HepG2 (cell line): ENCODE results near the gene KIF1B. TPM values are rescaled to one million over a fixed set of nuclear protein-coding genes. Genes with fewer than 3 reads are reported as not detected.

Experiments used
- ATAC-seq: fragments of 200-7000 bp; cut with Tn5 transposase; 3 replicates; pipeline ENCODE4 v1.9.1; 2020; ENCODE audit warnings: mild to moderate bottlenecking, moderate library complexity
- BruUV-seq: library from RNA; stranded (reverse); fragments of 400-500 nt; replicated peaks from 2 replicates; lab custom pipeline; 2021; lab: Mats Ljungman, UMichigan
- CTCF ChIA-PET: fragments of 300-600 bp; formaldehyde crosslinking; extraction: SDS; loops from one replicate; lab custom pipeline; 2021; ENCODE audit warnings: low total read pairs, inconsistent platforms, low intra/inter-chr PET ratio; lab: Yijun Ruan, JAX
- POLR2A ChIA-PET: fragments of 350-600 bp; sonication (Branson Sonifier 250); formaldehyde crosslinking; loops from one replicate; lab custom pipeline; 2020; ENCODE audit warnings: antibody characterized with exemption, inconsistent platforms; lab: Yijun Ruan, JAX
- DNase-seq: peaks from one replicate; pipeline ENCODE4 v3.0.0-alpha.2; 2015; ENCODE audit warnings: low spot score
- FAIRE-seq: peaks from 3 replicates; lab custom pipeline; 2011; peaks lifted over from hg19 to GRCh38; lab: Jason Lieb, UNC
- H2AFZ ChIP-seq: one replicate; pipeline ENCODE4 v1.6.1; 2011; ENCODE audit warnings: low read length, inconsistent platforms
- H3K27ac ChIP-seq: fragments of 300-600 bp; 3 replicates; pipeline ENCODE4 v1.8.0; 2011; ENCODE audit warnings: mixed run types, mild to moderate bottlenecking, mixed read lengths, low read length, inconsistent platforms; ENCODE audit not compliant: insufficient read depth; ENCODE audit errors: extremely low read length
- H3K27me3 ChIP-seq, 2 experiments: fragments of 200-600 bp in 1 of 2; 2 replicates in 1 of 2; 3 replicates in 1 of 2; pipeline versions ENCODE4 v1.6.0 to v1.8.0; 2011; ENCODE audit warnings: low read length in 2 of 2, mild to moderate bottlenecking in 2 of 2, moderate library complexity in 2 of 2, inconsistent platforms in 1 of 2; ENCODE audit not compliant: insufficient read depth in 2 of 2, control insufficient read depth in 1 of 2
- H3K36me3 ChIP-seq, 2 experiments: fragments of 200-600 bp in 1 of 2; replicated peaks in 1 of 2; 2 replicates in 1 of 2; 3 replicates in 1 of 2; pipeline versions ENCODE4 v1.5.1 to v1.8.0; 2011; ENCODE audit warnings: low read length in 2 of 2, inconsistent platforms in 1 of 2; ENCODE audit not compliant: insufficient read depth in 2 of 2, control insufficient read depth in 1 of 2
- H3K4me1 ChIP-seq: 2 replicates; pipeline ENCODE4 v1.5.1; 2012; ENCODE audit warnings: low read length, inconsistent platforms; ENCODE audit not compliant: insufficient read depth
- H3K4me2 ChIP-seq: 2 replicates; pipeline ENCODE4 v1.6.0; 2011; ENCODE audit warnings: low read depth, low read length, inconsistent platforms
- H3K4me3 ChIP-seq, 3 experiments: fragments of 200-600 bp in 1 of 3; sonication (generic), shearing (Covaris generic) in 1 of 3; replicated peaks in 1 of 3; 2 replicates each; pipeline ENCODE4 v1.5.1; 2011 to 2016; ENCODE audit warnings: low read length in 3 of 3, inconsistent platforms in 2 of 3, low read depth in 2 of 3, mild to moderate bottlenecking in 2 of 3, control low read depth in 1 of 3, mixed read lengths in 1 of 3; ENCODE audit not compliant: insufficient read depth in 1 of 3
- H3K79me2 ChIP-seq: one replicate; pipeline ENCODE4 v1.6.1; 2011; ENCODE audit warnings: low read length, inconsistent platforms; ENCODE audit not compliant: insufficient read depth
- H3K9ac ChIP-seq: 2 replicates; pipeline ENCODE4 v1.6.0; 2011; ENCODE audit warnings: mild to moderate bottlenecking, low read depth, low read length, inconsistent platforms; ENCODE audit not compliant: insufficient read depth
- H3K9me3 ChIP-seq: 2 replicates; pipeline ENCODE4 v1.5.1; 2012; ENCODE audit warnings: mild to moderate bottlenecking, low read length
- H4K20me1 ChIP-seq: 2 replicates; pipeline ENCODE4 v1.6.0; 2011; ENCODE audit warnings: inconsistent platforms, mild to moderate bottlenecking, low read length, moderate library complexity; ENCODE audit not compliant: insufficient read depth
- FIP1L1 ChIP-seq: fragments of 200-400 bp; formaldehyde crosslinking; IDR thresholded peaks from 2 replicates; pipeline ENCODE4 v1.6.1; 2018; ENCODE audit warnings: low read depth, mild to moderate bottlenecking, low read length, moderate library complexity, borderline replicate concordance; ENCODE audit not compliant: insufficient read depth
- NFKB2 ChIP-seq: sonication (generic); formaldehyde crosslinking; IDR thresholded peaks from 2 replicates; pipeline ENCODE4 v1.4.0; 2020; ENCODE audit warnings: missing genetic modification reagents, borderline replicate concordance
- SRF ChIP-seq: IDR thresholded peaks from 2 replicates; pipeline ENCODE4 v1.6.1; 2011; ENCODE audit warnings: mild to moderate bottlenecking, low read depth, low read length, moderate library complexity
- STAT6 ChIP-seq: sonication (generic); formaldehyde crosslinking; IDR thresholded peaks from 2 replicates; pipeline ENCODE4 v1.4.0; 2020; ENCODE audit warnings: missing genetic modification reagents, mild to moderate bottlenecking, borderline replicate concordance
- ZKSCAN8 ChIP-seq: IDR thresholded peaks from 2 replicates; pipeline ENCODE4 v1.6.1; 2016; ENCODE audit warnings: borderline replicate concordance, missing genetic modification reagents, missing compliant biosample characterization
- ZNF766 ChIP-seq: sonication (generic); formaldehyde crosslinking; IDR thresholded peaks from 2 replicates; pipeline ENCODE4 v1.5.0; 2020; ENCODE audit warnings: missing genetic modification reagents, borderline replicate concordance
- WGBS: methylation state at CpG from one replicate; pipeline ENCODE4 v1.1.6; 2017; ENCODE audit warnings: low lambda C conversion rate; 5-methylcytosine and 5-hydroxymethylcytosine counted together
- in situ Hi-C: cut with HindIII; loops from 2 replicates; pipeline ENCODE4 v1.10.0; 2017; ENCODE audit warnings: low pct_unique_long_range_greater_than_20kb; ENCODE audit not compliant: extremely low pct_ligation_motif_present
- intact Hi-C: fragments of 100-400 bp; cut with micrococcal nuclease; formaldehyde crosslinking; loops from one replicate; pipeline ENCODE4 v1.10.0; 2022; ENCODE audit not compliant: unreplicated experiment
- polyA plus RNA-seq, 8 experiments: library from polyadenylated mRNA; depleted of rRNA in 3 of 8; stranded (reverse) in 7 of 8; unstranded in 1 of 8; fragments of >200 nt; fragmentation: Illumina TruSeq in 4 of 8; extraction: Trizol in 4 of 8; gene quantifications; 2 replicates each; pipeline versions ENCODE4 v1.2.1 to v1.2.3, GENCODE V29; 2011 to 2016; ENCODE audit warnings: low read depth in 4 of 8, missing spikeins in 1 of 8, mixed read lengths in 1 of 8; ENCODE audit not compliant: insufficient read depth in 1 of 8
- total RNA-seq, 5 experiments: library from RNA; depleted of rRNA; stranded (reverse); fragments of >200 nt; fragmentation: Illumina TruSeq; extraction: Trizol; gene quantifications; 2 replicates each; pipeline ENCODE4 v1.2.3, GENCODE V29; 2016; ENCODE audit warnings: low read depth in 1 of 5

KIF1B gene
- total and polyA plus RNA-seq, 2 of the 13 experiments (the other 11 are each of a cell fraction or from before 2014, with no cell fraction given) = 26.7 to 32.5 TPM

GRCh38 chr1:10168912-10169514, 41.4 kb upstream of the KIF1B start (continued):
- TF ChIP-seq ZKSCAN8 (no peak), FIP1L1 (no peak), ZNF766 (CRISPR knock-in tag) (no peak)

GRCh38 chr1:10170239-10170574, 40.2 kb upstream of the KIF1B start:
- ChIA-PET CTCF (no interaction called here), POLR2A (interaction anchor here (0.9 kb wide), 1 partner anchor 39 kb away, joined by 3 read pairs; no protein-coding TSS in a partner anchor)
- Histone ChIP-seq H4K20me1 (no peaks in the 10 kb centered on the region), H3K27ac (peak overlapping the region; percentile 92), H3K4me2 (peak overlapping the region; percentile 77), H3K9ac (peak overlapping the region; percentile 52), H3K4me1 (peaks cover 53% of the 10 kb centered on the region), H2AFZ (no peak overlapping the region), H3K79me2 (peaks cover 15% of the 10 kb centered on the region), H3K27me3 (no peaks in the 10 kb centered on the region), H3K9me3 (no peaks in the 10 kb centered on the region), H3K4me3 (peak overlapping the region in 1 of 3 experiments; percentile 7; a peak in 1 of 6 replicates), H3K36me3 (peaks cover 1 to 11% of the 10 kb centered on the region in 2 experiments; a peak in 3 of 5 replicates)
- intact Hi-C loops (loop anchor here (5.0 kb wide), 1 partner anchor 42 kb away; the partner anchor contains the start of gene KIF1B), in situ Hi-C loops (no loop called here)
- ATAC-seq = no peak
- BruUV-seq = no TSS peak
- peak; percentile 36 for FAIRE-seq
- no peak for DNase-seq
- WGBS = 62% methylated on average over 2 of the region's 2 CpGs
- peak; percentile 39; the same call in 1 of the 2 replicates for TF ChIP-seq SRF
- TF ChIP-seq STAT6 (CRISPR knock-in tag) = no peak
- no peak for TF ChIP-seq NFKB2 (CRISPR knock-in tag)
